ENCODE results near the gene MCAT.

Gene MCAT

GRCh38 chr22:43171607-43172006 lies 28.4 kb upstream of the MCAT start:
- no peak for DNase-seq

- no peak for DNase-seq
Observed at GRCh38 chr22:43171019-43171491, 27.9 kb upstream of the MCAT start.

GRCh38 chr22:43170131-43170480 lies 26.9 kb upstream of the MCAT start:
- DNase-seq, result no peak

GRCh38 chr22:43169310-43170130 lies 26.3 kb upstream of the MCAT start:
- DNase-seq, result no peak

- no peak for DNase-seq
Observed at GRCh38 chr22:43168471-43169309, 25.5 kb upstream of the MCAT start.

GRCh38 chr22:43167001-43167589 lies 23.9 kb upstream of the MCAT start:
- no peak for DNase-seq

- no peak for DNase-seq
Observed at GRCh38 chr22:43166132-43166930, 23.1 kb upstream of the MCAT start.

GRCh38 chr22:43164636-43165035 lies 21.4 kb upstream of the MCAT start:
- DNase-seq, result no peak

- no peak for DNase-seq
Observed at GRCh38 chr22:43163241-43163795, 20.1 kb upstream of the MCAT start.

- DNase-seq, result no peak
Observed at GRCh38 chr22:43162412-43163150, 19.4 kb upstream of the MCAT start.

GRCh38 chr22:43160497-43161126 lies 17.4 kb upstream of the MCAT start:
- DNase-seq, result no peak

GRCh38 chr22:43159484-43160178 lies 16.4 kb upstream of the MCAT start:
- no peak for DNase-seq

- DNase-seq, result no peak
Observed at GRCh38 chr22:43158778-43159483, 15.7 kb upstream of the MCAT start.

- no peak for DNase-seq
Observed at GRCh38 chr22:43157874-43158546, 14.8 kb upstream of the MCAT start.

- no peak for DNase-seq
Observed at GRCh38 chr22:43156413-43156812, 13.2 kb upstream of the MCAT start.

- DNase-seq, result no peak
Observed at GRCh38 chr22:43155789-43156188, 12.6 kb upstream of the MCAT start.

GRCh38 chr22:43154887-43155536 lies 11.8 kb upstream of the MCAT start:
- no peak for DNase-seq

- no peak for DNase-seq
Observed at GRCh38 chr22:43153899-43154298, 10.7 kb upstream of the MCAT start.

All from activated T-cell treated with anti-CD3 and anti-CD28 coated beads, Interleukin-2, amount 50 U/mL, for 48 hours (primary cell).